Measurements from ENCODE around the gene GNLY.
A peak's percentile ranks its signal among the peaks of the same experiment; 100 is the strongest.

Gene GNLY

DNA sequence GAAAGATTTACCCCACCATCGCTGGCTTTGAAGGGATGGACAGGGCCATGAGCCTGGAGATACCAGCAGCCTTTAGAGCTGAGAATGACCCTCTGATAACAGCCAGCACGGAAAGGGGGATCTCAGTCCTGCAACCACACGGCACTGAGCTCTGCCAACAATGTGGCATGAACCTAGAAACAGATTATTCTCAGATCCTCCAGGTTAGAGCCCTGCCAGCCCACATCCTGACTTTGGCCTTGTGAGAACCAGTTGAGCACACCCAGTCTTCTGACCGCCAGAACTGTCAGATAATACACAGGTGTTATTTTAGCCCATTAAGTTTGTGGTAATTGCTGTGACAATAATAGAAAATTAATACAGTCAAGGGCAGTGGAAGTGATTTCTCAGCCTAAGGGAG, 9.4 kb upstream of the GNLY start:
- DNase-seq, result no peak

DNA sequence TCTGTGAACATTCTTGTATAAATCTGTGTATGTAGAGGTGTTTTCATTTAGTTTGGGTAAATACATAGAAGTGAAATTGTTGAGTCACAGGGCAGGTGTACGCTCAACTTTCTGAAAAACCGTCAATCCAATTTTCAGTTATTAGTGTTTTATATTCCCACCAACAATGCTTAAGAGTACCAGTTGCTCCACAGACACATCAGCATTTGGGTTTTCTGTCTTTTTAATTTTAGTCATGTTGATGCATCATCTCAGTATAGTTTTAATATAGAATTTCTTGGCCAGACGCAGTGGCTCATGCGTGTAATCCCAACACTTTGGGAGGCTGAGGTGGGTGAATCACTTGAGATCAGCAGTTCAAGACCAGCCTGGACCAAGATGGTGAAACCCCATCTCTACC, 3.2 kb upstream of the GNLY start:
- no peak for DNase-seq

DNA sequence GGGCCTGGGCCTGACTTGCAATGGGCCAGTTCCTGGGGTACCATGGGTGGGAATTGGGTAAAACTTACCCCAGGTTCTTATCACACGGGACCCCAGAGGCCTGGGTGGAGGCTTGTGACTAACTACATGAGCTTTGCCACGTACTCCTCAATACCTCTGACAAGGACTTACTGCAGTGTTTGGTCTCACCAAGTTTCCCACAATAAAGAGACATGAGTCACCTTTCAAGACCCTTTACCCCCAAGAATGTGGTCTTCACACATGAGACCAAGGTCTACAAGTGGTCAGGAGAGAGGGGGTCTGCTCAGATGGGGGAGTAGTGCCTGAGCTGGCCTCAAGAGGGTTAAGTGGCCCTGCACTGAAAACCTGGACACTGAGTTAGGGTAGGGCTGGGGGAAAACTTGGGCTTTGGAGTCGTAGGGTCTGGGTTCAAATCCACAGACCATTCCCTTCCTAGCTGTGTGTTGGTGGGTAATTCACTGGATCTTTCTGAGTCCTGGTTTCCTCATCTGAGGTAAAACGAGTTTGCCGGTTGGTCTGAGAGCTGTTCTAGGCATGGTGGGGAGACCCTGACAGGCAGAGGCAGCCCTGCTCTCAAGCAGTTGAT, 2.0 kb upstream of the GNLY start:
- no peak for DNase-seq

DNA sequence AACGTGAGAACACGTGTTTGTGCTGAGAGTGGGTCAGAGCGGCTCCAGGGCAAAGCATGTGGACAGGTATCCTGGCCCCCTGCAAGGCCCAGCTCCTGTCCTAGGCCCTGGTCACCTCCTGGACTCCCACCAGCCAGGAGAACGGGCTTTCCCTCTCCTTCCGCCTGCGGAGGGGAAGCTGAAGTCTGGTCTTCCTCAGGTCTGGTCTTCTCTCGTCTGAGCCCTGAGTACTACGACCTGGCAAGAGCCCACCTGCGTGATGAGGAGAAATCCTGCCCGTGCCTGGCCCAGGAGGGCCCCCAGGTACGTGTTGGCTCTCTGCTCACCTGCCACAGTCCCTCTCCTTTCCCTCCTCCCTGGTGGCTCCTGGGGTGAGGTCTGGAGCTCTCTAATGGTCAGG, 963 bp downstream of the GNLY start:
- DNase-seq, result no peak

DNA sequence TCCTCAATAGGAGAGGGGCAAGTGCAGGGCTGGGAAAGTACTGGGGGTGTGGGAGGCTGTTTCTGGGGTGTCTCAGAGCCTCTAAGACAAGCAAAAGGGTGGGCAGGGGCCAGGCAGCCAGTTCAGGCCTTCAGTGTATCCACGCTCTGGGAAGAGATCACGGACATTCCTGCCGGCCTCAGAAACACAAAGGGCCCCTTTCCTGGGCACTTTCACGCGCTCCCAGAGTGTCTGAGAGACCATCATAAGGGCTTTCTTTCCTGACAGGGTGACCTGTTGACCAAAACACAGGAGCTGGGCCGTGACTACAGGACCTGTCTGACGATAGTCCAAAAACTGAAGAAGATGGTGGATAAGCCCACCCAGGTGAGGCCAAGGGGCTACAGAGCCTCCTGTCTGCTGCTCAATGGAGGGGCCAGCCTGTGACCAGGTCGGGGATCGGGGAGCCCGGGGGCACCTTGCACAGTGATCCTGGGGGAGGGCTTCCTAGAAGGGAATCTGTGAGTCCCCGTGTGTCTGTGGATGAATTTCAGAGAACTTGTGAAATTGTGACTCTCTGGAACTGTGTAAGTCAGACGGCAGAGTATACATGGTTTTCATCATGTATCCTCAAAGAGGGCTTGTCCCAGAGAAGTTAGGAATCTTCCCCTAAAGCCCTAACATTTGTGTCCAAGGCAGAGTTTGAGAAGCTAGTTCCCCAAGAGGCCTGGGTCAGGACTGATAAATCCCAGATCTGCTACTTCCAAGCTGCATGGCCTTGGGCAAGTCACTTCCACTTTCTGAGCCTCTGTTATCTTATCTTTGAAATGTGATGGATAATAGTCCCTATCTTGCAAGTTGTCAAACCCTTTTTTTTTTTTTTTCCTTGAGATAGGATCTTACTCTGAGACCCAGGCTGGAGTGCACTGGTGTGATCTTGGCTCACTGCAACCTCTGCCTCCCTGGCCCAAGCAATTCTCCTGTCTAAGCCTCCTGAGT, 1.8 kb downstream of the GNLY start:
- DNase-seq, result no peak

DNA sequence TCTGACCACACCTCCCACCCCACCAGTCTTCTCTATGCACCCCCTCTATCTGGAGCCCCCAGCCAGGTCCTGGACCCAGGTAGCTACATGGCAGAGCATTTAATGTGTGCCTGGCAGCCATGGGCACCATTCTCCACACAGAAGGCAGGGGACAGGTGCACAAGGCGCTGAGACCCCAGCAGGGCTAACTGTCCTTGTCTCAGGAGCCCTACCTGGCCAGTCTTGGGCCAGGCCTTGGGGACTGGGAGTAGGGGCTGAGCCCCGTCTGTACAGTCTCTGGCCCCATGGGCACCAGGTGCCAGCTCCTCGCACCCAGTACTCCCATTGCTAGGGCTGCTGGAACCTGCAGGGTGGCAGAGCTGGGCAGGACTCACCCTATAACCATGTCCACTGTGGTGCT, 2.9 kb downstream of the GNLY start:
- DNase-seq, result no peak

DNA sequence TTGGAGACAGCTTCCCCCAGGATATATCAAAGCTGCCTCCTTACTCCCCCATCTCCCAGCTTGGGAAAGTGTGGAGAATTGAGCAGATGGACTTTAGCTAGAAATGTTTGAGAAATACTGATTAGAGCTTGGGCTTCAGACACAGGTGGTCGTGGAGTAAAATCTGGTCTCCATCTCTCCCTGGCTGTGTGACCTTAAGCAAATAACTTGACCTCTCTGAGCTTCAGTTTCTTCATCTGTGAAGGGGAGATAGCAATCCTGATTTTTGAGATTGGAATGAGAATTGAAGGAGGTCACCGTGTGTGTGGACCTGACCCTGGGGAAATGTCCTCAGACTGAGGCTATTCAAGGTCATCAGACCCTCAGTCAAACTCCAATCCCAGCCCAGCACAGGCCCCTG, 3.6 kb downstream of the GNLY start:
- DNase-seq, result no peak

DNA sequence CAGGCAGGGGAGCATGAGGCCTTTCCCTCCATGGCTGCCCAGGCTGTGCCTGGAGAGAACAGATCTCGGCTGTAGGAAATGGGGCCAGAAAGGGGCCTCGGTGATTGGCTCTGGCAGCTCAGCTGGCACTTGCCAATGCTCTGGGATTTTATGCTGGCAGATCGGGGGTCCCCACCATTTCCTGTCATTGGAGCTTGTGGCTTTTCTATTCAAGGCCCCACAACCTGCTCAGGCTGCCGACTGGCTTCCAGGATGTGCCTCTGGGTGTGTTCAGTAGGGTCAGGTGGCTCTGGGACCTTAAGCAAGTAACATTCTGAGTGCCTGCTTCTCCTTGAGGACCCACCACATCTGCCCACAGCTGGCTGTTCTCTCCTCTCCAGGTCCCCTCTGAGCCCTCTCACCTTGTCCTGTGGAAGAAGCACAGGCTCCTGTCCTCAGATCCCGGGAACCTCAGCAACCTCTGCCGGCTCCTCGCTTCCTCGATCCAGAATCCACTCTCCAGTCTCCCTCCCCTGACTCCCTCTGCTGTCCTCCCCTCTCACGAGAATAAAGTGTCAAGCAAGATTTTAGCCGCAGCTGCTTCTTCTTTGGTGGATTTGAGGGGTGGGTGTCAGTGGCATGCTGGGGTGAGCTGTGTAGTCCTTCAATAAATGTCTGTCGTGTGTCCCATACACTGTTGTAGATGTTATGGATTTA, 4.2 kb downstream of the GNLY start:
- no peak for DNase-seq

DNA sequence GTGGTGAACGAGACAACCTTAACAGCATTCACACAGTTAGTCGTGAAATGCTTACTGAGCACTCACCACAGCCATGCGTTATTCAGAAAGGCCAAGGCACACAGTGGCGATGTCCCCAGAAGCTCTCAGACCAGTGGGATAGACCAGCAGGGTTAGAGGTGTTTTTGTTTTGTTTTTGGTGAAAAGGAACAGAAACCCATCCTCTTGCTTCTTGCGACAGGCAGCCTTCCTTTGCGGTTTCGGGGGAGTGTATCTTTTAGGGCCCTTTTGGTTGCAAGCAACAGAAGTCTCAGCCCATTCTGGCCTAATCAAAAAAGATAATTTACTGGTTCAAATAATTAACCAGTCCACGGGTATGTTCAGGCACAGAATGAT, 4.7 kb downstream of the GNLY start:
- DNase-seq, result no peak

DNA sequence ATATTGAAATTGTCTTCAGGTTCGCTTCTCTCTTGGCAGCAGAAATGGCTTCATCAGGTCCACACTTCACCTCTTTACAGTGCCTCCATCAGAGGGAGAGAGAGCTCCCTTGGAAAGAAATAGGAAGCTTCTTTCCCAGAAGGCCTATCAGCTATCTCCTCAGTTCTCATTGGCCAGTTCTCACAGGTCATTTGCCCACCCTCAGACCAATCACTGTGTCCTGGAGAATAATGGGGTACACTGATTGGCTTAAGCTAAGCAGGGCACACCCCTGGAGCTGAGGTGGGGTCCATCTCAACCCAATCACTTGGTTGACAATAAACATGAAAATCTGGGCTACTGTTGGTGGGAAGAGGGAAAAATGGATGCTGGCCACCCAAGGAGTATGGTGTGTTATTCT, 5.2 kb downstream of the GNLY start:
- no peak for DNase-seq

DNA sequence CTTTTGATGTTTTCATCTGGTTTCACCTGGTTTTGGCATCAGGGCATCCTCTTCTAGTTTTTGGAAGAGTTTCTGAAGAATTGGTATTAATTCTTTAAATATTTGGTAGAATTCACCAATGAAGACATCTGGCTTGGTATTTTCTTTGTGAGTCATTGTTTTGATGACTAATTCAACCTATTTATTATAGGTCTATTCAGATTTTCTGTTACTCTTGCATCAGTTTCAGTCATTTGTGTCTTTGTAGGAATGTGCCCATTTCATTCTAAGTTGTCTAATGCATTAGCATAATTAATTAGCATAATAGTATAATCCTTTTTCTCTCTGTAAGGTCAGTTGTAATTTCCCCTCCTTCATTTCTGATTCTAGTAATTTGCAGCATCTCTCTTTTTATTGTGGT, 8.0 kb downstream of the GNLY start:
- DNase-seq, result peak; percentile 81

DNA sequence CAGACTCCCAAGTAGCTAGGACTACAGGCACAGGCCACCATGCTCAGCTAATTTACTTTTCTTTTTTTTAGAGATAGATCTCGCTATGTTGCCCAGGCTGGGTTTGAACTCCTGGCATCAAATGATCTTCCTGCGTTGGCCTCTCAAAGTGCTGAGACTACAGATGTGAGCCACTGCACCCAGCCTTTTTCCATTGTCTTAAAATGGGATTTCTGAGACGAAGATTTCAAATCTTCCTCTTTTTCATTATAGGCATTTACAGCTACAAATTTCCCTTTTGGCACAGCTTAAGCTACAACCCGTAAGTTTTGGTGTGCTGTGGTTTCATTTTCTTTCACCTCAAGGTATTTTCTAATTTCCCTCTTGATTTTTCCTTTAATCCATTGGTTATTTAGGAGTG, 8.6 kb downstream of the GNLY start:
- no peak for DNase-seq

DNA sequence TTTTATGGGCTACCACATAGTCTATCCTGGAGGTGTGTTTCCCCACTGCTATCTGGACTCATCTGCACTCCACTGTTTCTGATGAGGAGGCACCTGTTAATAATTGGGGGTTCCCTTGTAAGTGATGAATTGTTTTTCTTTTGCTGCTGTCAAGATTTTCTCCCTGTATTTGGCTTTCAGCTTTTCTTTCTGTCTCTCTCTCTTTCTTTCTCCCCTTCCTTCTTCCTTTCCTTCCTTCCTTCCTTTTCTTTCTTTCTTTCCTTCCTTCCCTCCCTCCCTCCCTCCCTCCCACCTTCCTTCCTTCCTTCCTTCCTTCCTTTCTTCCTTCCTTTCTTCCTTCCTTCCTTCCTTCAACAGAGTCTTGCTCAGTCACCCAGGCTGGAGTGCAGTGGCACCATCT, 9.2 kb downstream of the GNLY start:
- DNase-seq, result no peak

DNA sequence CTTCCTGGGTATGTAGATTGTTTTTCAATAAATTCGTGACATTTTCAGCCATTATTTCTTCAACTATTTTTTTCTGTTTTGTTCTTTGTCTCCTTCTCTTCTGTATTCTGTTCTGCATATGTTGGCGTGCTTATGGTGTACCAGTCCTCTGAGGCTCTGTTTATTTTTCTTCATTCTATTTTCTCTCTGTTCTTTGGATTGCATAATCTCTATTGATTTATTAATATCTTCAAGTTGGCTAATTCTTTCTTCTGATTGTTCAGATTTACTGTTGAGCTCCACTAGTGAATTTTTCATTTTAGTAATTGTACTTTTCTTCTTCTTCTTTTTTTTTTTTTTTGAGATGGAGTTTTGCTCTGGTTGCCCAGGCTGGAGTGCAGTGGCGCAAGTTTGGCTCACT, 9.9 kb downstream of the GNLY start:
- no peak for DNase-seq

DNA sequence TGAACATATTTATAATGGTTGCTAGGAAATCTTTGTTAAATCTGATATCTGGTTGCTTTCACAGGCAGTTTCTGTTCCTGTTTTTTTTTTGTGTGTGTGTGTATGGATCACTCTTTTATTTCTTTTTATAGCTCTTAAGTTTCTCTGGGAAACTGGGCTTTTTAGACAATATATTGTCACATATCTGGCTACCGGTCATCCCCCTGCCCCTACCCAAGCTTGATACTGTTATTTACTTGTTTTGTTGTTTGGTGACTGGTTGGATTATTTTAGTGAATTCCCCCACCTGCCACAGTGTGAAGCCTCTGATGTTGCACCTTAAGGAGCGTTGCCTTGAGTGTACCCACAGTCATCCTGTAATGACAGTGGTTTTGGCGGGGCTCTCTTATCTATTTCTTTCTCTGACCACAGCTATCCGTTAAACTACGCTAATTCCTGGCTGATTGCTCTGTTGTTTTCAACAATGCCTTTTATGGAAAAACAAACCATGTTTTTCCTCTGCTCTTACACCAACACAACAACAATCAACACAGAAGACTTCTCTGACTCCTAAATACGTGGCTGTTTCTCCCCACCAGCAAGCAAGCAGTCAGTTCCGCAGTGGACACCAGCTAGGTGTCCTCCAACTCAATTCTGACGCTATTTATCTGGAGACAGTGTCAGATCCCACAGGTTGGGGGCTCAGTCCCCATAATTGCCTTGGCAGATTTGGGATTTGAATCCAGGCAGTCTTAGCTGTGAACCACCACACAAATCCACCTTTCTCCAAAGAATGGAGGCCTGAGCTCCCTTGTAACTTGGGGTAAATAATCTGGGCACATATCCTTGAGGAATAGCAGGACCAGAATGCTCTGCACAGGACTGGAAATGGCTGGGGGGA, 10.9 kb downstream of the GNLY start:
- no peak for DNase-seq

DNA sequence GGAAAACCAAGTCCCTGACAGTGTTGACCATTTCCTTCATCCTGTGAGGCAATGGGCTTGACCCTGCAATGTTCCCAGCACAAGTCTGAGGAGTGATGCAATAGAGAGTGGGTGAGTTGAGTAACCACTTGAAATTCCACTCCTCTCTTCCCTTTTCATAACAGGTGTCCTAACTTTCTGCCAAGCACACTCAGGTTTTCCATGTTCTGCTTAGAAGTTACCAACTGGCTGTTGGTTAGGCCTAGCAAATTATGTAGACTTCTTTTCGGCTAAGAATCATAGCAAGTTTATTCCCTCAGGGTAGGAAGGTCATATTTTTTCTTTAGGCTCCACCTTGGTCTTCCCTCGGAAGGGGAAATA, 11.5 kb downstream of the GNLY start:
- peak; percentile 53 for DNase-seq

DNA sequence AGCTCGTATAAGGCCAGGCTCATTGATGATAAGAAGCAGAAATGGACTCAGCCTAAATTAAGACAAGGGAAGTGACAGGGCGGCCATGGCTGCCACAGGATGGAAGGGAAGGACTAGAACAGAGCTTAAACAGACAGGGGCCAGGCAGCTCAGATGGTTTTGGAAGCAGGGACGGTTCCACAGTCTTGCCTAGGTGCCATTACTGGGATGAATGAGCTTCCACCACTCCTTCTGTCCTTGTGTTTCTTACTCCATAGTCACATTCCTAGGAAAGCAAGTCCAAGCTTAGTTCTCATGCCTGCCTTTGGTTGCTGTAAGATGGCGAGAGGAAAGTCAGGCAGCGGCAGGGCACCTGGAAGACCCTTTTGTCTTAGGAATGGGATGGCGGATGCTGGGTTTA, 11.9 kb downstream of the GNLY start:
- DNase-seq, result no peak

DNA sequence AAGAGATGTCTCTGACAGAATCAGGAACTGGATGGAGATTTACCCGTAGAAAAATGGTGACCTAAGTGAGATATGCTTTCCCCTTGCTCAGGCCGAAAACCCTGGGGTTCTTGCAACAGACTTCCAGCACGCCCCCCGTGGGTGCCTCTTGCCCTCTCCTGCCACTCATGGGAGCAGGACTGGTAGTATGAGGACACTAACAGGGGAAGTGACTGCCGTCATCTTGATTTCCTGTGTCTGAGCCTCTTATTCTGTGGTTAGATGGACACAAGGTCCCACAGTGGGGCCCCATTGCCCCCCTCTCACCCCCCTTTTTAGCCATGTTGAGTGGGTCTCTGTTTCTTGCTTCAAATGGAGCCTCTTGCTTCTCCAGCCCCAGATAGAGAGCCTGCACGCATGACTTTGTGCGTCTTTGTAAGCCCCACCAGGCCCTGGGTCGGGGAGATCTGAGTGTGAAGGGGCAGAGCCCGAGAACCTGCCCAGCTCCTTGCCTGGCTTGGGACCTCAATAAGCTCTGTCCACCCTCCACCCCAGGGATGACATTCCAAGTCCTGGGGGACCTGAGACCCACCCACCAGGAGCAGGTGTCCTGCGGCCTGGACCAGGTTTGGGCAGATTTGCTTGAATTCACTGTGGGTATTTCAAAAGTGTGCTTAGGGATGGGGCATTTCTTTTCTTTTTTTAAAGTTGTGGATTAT, 12.6 kb downstream of the GNLY start:
- DNase-seq, result no peak

DNA sequence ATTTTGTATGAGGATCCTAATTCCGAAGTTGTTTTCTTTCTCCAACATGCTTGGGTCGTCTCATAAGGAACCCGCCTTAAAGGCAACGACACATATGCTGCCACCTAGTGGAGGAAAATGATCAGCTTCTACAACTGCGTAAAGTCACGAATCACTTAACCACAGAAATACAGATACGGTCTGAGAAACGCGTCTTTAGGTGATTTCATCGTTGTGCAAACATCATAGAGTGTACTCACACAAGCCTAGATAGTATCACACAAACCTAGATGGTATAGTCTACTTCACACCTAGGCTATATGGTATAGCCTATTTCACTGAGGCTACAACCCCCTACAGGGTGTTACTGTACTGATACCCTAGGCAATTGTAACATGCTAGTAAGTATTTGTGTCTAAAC, 13.1 kb downstream of the GNLY start:
- DNase-seq, result peak; percentile 81

DNA sequence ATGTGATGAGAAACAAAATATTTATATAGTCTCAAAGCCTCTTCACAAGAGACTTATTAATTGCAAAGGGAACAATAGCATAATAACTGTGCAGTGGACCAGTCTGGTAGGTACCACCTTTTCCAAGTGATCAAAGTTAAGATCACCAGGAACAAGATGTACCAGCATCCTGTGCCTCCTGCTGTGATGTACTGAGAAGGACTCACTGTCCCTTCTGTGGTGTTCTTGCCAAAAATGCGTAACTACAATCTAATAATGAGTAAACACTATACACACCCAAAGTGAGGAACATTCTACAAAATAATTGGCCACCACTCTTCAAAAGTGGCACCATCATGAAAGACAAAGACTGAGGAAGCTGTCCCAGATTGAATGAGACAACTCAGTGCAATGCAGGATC, 14.5 kb downstream of the GNLY start:
- no peak for DNase-seq

DNA sequence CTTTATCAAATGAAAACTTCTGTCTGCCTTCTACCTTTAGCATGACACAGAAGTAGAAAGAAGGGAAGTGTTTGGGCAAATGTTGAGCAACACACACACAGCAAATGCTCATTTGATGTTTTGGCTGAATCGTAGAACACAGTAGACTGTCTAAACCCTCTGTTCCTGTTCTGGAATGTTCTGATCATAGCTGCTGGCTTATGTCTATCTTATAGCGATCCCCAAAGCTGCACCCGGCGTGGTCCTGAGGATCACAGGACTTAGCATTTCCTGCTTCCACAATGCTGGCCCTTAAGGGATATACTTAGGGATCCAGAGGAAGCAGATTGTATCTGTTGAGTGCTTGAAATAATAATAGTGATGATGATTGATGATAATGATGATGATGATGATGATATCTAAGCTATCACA, 15.2 kb downstream of the GNLY start:
- no peak for DNase-seq
